Fibroblast of pulmonary artery (primary cell): ENCODE measurements around the gene PTPRE.

Experiments used
- DNase-seq: peaks from one replicate; pipeline ENCODE4 v3.0.0-alpha.2; 2010; ENCODE audit warnings: low read depth
- H3K4me3 ChIP-seq: replicated peaks from 2 replicates; pipeline ENCODE4 v1.5.1; 2011; ENCODE audit warnings: low read depth, mild to moderate bottlenecking, control low read depth, low read length, moderate library complexity
- CTCF ChIP-seq: IDR thresholded peaks from 2 replicates; pipeline ENCODE4 v1.5.1; 2011; ENCODE audit warnings: mild to moderate bottlenecking, control low read depth, low read length, inconsistent platforms; ENCODE audit errors: missing control alignments

PTPRE gene

GRCh38 chr10:128046953-128047290 is 140.0 kb downstream of the PTPRE start:
- no peak for DNase-seq
- no peak overlapping the region for H3K4me3 ChIP-seq
- TF ChIP-seq CTCF = no peak

GRCh38 chr10:128047351-128047750 is 140.4 kb downstream of the PTPRE start:
- no peak for TF ChIP-seq CTCF
- DNase-seq = peak; percentile 80
- peak overlapping the region; percentile 46 for H3K4me3 ChIP-seq

GRCh38 chr10:128047991-128048818 is 141.3 kb downstream of the PTPRE start:
- TF ChIP-seq CTCF = no peak
- DNase-seq = peak; percentile 91
- peak overlapping the region; percentile 46 for H3K4me3 ChIP-seq

- TF ChIP-seq CTCF = no peak
- peak overlapping the region; percentile 46 for H3K4me3 ChIP-seq
- no peak for DNase-seq
These were observed 141.9 kb downstream of the PTPRE start for GRCh38 chr10:128048819-128049210.

- DNase-seq = no peak
- H3K4me3 ChIP-seq = no peak overlapping the region
- no peak for TF ChIP-seq CTCF
These were observed 142.6 kb downstream of the PTPRE start for GRCh38 chr10:128049226-128050120.

- DNase-seq = no peak
- no peak overlapping the region for H3K4me3 ChIP-seq
- no peak for TF ChIP-seq CTCF
These were observed 143.2 kb downstream of the PTPRE start for GRCh38 chr10:128050121-128050516.
